ENCODE results near the gene CSRNP2.
"Not testable (repeated sequence)": the region's sequence is repeated elsewhere in the genome, so short reads cannot be mapped to it uniquely, and the experiment has no call there.

CSRNP2 gene

GRCh38 chr12:51025338-51025835, 58.0 kb downstream of the CSRNP2 start:
- peak overlapping the region; percentile 88 for H3K9ac ChIP-seq (ENCODE audit: low read length)
- H3K27me3 ChIP-seq (ENCODE audit: control insufficient read depth, insufficient read depth, low read length), result no peaks in the 10 kb centered on the region
- H3K36me3 ChIP-seq (ENCODE audit: control insufficient read depth, low read depth, low read length), result no peaks in the 10 kb centered on the region
- H3K4me1 ChIP-seq (ENCODE audit: control insufficient read depth, low read depth, low read length), result peaks cover 26% of the 10 kb centered on the region
- no peaks in the 10 kb centered on the region for H3K9me3 ChIP-seq (ENCODE audit: control insufficient read depth, low read depth, low read length)
- peak overlapping the region; percentile 64 for H3K4me3 ChIP-seq (ENCODE audit: low read length)
- peak overlapping the region; percentile 40 for H3K27ac ChIP-seq (ENCODE audit: low read length)

DNA sequence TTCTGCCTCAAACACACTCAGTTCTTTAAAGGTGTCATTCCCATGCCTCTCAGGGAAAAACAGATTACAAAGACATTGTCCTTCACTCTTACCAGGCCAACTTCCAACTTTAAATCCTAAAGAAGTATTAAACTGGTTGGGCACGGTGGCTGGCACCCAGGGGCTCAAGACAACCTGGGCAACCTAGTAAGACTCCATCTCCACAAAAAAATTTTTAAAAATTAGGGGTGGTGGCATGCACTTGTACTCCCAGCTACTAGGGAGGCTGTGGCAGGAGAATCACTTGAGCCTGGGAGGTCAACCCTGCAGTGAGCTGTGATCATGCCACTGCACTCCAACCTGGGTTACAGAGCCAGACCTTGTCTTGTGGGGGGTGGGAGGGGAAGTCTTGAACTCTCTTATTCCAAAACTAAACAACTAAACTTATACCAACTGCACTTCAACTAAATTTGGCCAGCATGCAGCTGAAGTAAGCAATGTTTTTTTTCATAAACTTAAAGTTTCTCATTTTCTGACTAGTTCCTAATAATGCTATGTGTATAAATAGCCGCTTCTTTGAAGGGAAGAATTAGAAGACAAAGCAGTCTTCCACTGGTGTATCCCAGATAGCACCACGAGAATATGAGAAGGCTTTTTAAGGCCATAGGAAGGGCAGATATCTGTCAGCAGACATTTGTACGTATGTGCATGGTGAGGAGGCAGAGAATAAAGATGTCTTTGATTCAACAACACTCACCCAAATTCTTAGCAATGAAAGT, 59.6 kb downstream of the CSRNP2 start:
- H3K4me3 ChIP-seq (ENCODE audit: low read length), result no peak overlapping the region
- no peaks in the 10 kb centered on the region for H3K27me3 ChIP-seq (ENCODE audit: control insufficient read depth, insufficient read depth, low read length)
- H3K9ac ChIP-seq (ENCODE audit: low read length), result no peak overlapping the region
- H3K36me3 ChIP-seq (ENCODE audit: control insufficient read depth, low read depth, low read length), result no peaks in the 10 kb centered on the region
- H3K4me1 ChIP-seq (ENCODE audit: control insufficient read depth, low read depth, low read length), result peaks cover 26% of the 10 kb centered on the region
- H3K9me3 ChIP-seq (ENCODE audit: control insufficient read depth, low read depth, low read length), result no peaks in the 10 kb centered on the region
- H3K27ac ChIP-seq (ENCODE audit: low read length), result no peak overlapping the region

DNA sequence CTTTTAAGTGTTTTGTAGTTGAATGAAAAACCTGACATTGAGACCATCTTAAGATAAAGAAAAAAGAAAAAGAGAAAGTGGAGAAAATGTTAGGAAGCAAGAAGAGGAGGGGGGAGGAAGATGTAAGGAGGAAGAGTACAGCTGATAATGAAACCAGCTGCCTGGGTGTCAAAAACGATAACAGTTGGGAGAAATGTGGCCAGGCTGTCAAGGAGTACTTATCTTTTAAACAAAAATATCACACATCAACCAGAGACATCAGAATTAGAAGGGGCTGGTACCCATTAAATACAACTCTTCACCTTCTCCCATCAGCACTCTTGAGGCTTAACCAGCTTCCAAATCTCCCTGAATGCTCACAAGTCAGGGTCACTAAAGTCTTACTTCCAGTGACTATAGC, 61.7 kb downstream of the CSRNP2 start:
- Histone ChIP-seq H3K27ac (ENCODE audit: low read length) (no peak overlapping the region), H3K27me3 (ENCODE audit: control insufficient read depth, insufficient read depth, low read length) (no peaks in the 10 kb centered on the region), H3K4me3 (ENCODE audit: low read length) (no peak overlapping the region)

GRCh38 chr12:51020448-51021182, 62.8 kb downstream of the CSRNP2 start:
- Histone ChIP-seq H3K9ac (ENCODE audit: low read length) (no peak overlapping the region), H3K4me1 (ENCODE audit: control insufficient read depth, low read depth, low read length) (peaks cover 14% of the 10 kb centered on the region), H3K27ac (ENCODE audit: low read length) (no peak overlapping the region), H3K4me3 (ENCODE audit: low read length) (no peak overlapping the region), H3K27me3 (ENCODE audit: control insufficient read depth, insufficient read depth, low read length) (no peaks in the 10 kb centered on the region), H3K36me3 (ENCODE audit: control insufficient read depth, low read depth, low read length) (no peaks in the 10 kb centered on the region), H3K9me3 (ENCODE audit: control insufficient read depth, low read depth, low read length) (no peaks in the 10 kb centered on the region)

More for the DNA sequence above, 61.7 kb downstream of the CSRNP2 start:
- H3K9me3 ChIP-seq (ENCODE audit: control insufficient read depth, low read depth, low read length), result no peaks in the 10 kb centered on the region
- no peak overlapping the region for H3K9ac ChIP-seq (ENCODE audit: low read length)
- H3K4me1 ChIP-seq (ENCODE audit: control insufficient read depth, low read depth, low read length), result peaks cover 14% of the 10 kb centered on the region
- no peaks in the 10 kb centered on the region for H3K36me3 ChIP-seq (ENCODE audit: control insufficient read depth, low read depth, low read length)

GRCh38 chr12:51019927-51020326, 63.5 kb downstream of the CSRNP2 start:
- no peaks in the 10 kb centered on the region for H3K27me3 ChIP-seq (ENCODE audit: control insufficient read depth, insufficient read depth, low read length)
- H3K4me1 ChIP-seq (ENCODE audit: control insufficient read depth, low read depth, low read length), result peaks cover 8% of the 10 kb centered on the region
- no peak overlapping the region for H3K4me3 ChIP-seq (ENCODE audit: low read length)
- no peak overlapping the region for H3K27ac ChIP-seq (ENCODE audit: low read length)
- no peaks in the 10 kb centered on the region for H3K9me3 ChIP-seq (ENCODE audit: control insufficient read depth, low read depth, low read length)
- H3K9ac ChIP-seq (ENCODE audit: low read length), result no peak overlapping the region
- no peaks in the 10 kb centered on the region for H3K36me3 ChIP-seq (ENCODE audit: control insufficient read depth, low read depth, low read length)

DNA sequence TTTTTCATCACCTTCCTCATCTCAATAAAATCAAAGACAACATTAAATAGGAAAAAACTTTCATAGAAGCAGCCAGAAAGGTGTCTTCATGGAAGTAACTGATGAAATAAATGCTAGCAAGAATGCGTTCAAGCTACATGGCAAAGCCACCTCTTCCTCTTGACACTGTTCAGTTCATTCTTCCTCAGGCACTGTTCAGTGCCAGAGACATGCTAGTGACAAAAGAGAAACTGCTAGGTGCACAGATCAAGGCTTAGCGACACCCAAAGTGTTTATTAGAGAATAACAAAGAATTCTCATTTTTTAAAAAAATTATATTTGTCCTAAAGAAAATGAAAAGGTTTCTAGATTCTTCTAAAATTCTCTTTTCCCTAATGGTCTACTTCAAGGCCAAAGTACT, 64.4 kb downstream of the CSRNP2 start:
- Histone ChIP-seq H3K9me3 (ENCODE audit: control insufficient read depth, low read depth, low read length) (no peaks in the 10 kb centered on the region), H3K27ac (ENCODE audit: low read length) (no peak overlapping the region), H3K36me3 (ENCODE audit: control insufficient read depth, low read depth, low read length) (no peaks in the 10 kb centered on the region), H3K9ac (ENCODE audit: low read length) (no peak overlapping the region), H3K4me1 (ENCODE audit: control insufficient read depth, low read depth, low read length) (no peaks in the 10 kb centered on the region), H3K27me3 (ENCODE audit: control insufficient read depth, insufficient read depth, low read length) (no peaks in the 10 kb centered on the region), H3K4me3 (ENCODE audit: low read length) (no peak overlapping the region)

DNA sequence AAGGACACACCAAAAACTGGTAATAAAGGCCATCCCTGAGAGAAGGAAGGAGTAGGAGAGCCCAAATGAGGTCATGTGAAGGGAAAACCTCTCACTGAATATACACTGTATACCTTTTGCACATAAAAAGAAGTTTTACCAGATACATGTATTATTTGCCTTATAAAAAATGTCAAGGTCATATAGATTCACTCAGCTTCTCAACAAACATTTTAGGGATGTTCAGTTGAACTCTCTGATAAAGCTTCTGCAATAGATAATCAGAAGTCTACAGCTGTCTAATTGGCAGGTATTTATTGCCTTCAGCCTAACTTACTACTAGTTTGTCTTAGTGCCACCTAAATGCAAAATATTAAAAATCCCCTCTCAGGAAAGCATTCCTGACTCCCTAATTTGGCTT, 65.9 kb downstream of the CSRNP2 start:
- no peaks in the 10 kb centered on the region for H3K4me1 ChIP-seq (ENCODE audit: control insufficient read depth, low read depth, low read length)
- no peak overlapping the region for H3K9ac ChIP-seq (ENCODE audit: low read length)
- H3K27ac ChIP-seq (ENCODE audit: low read length), result no peak overlapping the region
- H3K9me3 ChIP-seq (ENCODE audit: control insufficient read depth, low read depth, low read length), result no peaks in the 10 kb centered on the region
- no peaks in the 10 kb centered on the region for H3K27me3 ChIP-seq (ENCODE audit: control insufficient read depth, insufficient read depth, low read length)
- H3K36me3 ChIP-seq (ENCODE audit: control insufficient read depth, low read depth, low read length), result no peaks in the 10 kb centered on the region
- no peak overlapping the region for H3K4me3 ChIP-seq (ENCODE audit: low read length)

DNA sequence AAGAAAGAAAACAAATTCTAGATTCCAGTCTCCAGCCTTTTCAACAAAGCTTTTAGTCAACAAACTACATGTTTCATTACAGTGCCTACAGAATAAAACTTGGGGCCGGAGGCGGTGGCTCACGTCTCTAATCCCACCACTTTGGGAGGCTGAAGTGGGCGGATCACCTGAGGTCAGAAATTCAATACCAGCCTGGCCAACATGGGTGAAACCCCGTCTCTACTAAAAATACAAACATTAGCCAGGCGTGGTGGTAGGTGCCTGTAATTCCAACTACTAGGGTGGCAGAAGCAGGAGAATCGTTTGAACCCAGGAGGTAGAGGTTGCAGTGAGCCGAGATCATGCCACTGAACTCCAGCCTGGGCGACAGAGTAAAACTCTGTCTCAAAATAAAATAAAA, 68.9 kb downstream of the CSRNP2 start:
- not testable (repeated sequence) for H3K4me1 ChIP-seq (ENCODE audit: control insufficient read depth, low read depth, low read length); H3K27me3 ChIP-seq (ENCODE audit: control insufficient read depth, insufficient read depth, low read length); H3K36me3 ChIP-seq (ENCODE audit: control insufficient read depth, low read depth, low read length); H3K9ac ChIP-seq (ENCODE audit: low read length); H3K9me3 ChIP-seq (ENCODE audit: control insufficient read depth, low read depth, low read length); H3K27ac ChIP-seq (ENCODE audit: low read length); H3K4me3 ChIP-seq (ENCODE audit: low read length)

DNA sequence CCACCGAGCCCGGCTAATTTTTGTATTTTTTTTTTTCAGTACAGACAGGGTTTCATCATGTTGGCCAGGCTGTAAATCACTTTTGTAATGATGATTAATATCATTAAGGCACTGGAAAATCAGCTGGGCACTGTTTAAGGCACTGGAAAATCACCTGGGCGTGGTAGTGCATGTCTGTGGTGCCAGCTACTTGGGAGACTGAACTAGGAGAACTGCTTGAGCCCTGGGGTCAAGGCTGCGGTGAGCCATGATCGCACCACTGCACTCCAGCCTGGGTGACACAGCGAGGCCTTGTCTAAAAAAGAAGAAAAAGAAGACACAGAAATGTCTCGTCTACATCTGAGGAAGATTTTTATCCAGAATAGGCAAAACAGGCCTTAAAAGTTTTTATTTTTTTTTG, 70.0 kb downstream of the CSRNP2 start:
- no peak overlapping the region for H3K9ac ChIP-seq (ENCODE audit: low read length)
- H3K27ac ChIP-seq (ENCODE audit: low read length), result no peak overlapping the region
- H3K4me3 ChIP-seq (ENCODE audit: low read length), result no peak overlapping the region
- peaks cover 15% of the 10 kb centered on the region for H3K4me1 ChIP-seq (ENCODE audit: control insufficient read depth, low read depth, low read length)
- H3K9me3 ChIP-seq (ENCODE audit: control insufficient read depth, low read depth, low read length), result no peaks in the 10 kb centered on the region
- H3K36me3 ChIP-seq (ENCODE audit: control insufficient read depth, low read depth, low read length), result no peaks in the 10 kb centered on the region
- no peaks in the 10 kb centered on the region for H3K27me3 ChIP-seq (ENCODE audit: control insufficient read depth, insufficient read depth, low read length)

- Histone ChIP-seq H3K4me1 (ENCODE audit: control insufficient read depth, low read depth, low read length) (peaks cover 15% of the 10 kb centered on the region), H3K27me3 (ENCODE audit: control insufficient read depth, insufficient read depth, low read length) (no peaks in the 10 kb centered on the region), H3K9ac (ENCODE audit: low read length) (no peak overlapping the region), H3K9me3 (ENCODE audit: control insufficient read depth, low read depth, low read length) (no peaks in the 10 kb centered on the region), H3K27ac (ENCODE audit: low read length) (no peak overlapping the region), H3K36me3 (ENCODE audit: control insufficient read depth, low read depth, low read length) (no peaks in the 10 kb centered on the region), H3K4me3 (ENCODE audit: low read length) (no peak overlapping the region)
Observed at GRCh38 chr12:51012570-51013236, 70.7 kb downstream of the CSRNP2 start.

DNA sequence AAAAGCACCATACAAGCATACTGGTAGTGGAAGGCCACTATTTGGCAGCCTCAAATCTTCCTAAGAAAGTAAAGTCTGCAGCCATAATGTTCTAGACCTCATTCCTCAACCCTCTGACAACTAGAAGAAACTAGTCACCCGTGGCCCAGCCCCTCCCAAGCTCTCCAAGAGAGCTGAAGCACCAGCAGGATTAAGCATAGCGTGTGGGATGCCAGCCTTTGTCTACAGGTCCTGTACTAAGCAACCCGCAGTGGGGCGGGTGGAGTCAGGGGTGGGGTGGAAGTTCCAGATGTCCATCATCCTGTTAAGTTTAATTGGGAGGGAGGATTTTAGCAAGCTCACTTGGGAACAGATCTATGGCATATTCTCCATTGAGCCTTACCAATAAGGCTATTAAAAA, 71.4 kb downstream of the CSRNP2 start:
- no peak overlapping the region for H3K9ac ChIP-seq (ENCODE audit: low read length)
- no peaks in the 10 kb centered on the region for H3K9me3 ChIP-seq (ENCODE audit: control insufficient read depth, low read depth, low read length)
- H3K27me3 ChIP-seq (ENCODE audit: control insufficient read depth, insufficient read depth, low read length), result no peaks in the 10 kb centered on the region
- no peak overlapping the region for H3K4me3 ChIP-seq (ENCODE audit: low read length)
- no peak overlapping the region for H3K27ac ChIP-seq (ENCODE audit: low read length)
- peaks cover 15% of the 10 kb centered on the region for H3K4me1 ChIP-seq (ENCODE audit: control insufficient read depth, low read depth, low read length)
- peaks cover 2% of the 10 kb centered on the region for H3K36me3 ChIP-seq (ENCODE audit: control insufficient read depth, low read depth, low read length)
